Liver (tissue), 9 donors: Measurements from ENCODE around the gene DTNA. TPM values are rescaled to one million over a fixed set of nuclear protein-coding genes. Genes with fewer than 3 reads are reported as not detected.

Experiments
- DNase-seq: peaks from one replicate; pipeline ENCODE4 v3.0.0-alpha.2; 2017; ENCODE audit warnings: low spot score
- H3K27ac ChIP-seq, 2 donors: one replicate each; pipeline ENCODE4 v1.7.0; 2013; ENCODE audit warnings: inconsistent platforms in 2 of 2, low read length in 2 of 2, control low read depth in 1 of 2, low read depth in 1 of 2, mild to moderate bottlenecking in 1 of 2
- H3K27me3 ChIP-seq, 4 donors: one replicate each; pipeline versions ENCODE4 v1.6.1 to v1.7.0; 2013; ENCODE audit warnings: low read length in 3 of 4, inconsistent platforms in 1 of 4, mild to moderate bottlenecking in 1 of 4, moderate library complexity in 1 of 4; ENCODE audit not compliant: control insufficient read depth in 4 of 4, insufficient read depth in 4 of 4
- H3K36me3 ChIP-seq, 4 donors: one replicate each; pipeline versions ENCODE4 v1.6.1 to v1.7.0; 2013; ENCODE audit warnings: low read length in 3 of 4, mild to moderate bottlenecking in 3 of 4, low read depth in 1 of 4, moderate library complexity in 1 of 4; ENCODE audit not compliant: control insufficient read depth in 4 of 4, insufficient read depth in 3 of 4
- H3K4me1 ChIP-seq, 4 donors: one replicate each; pipeline versions ENCODE4 v1.6.1 to v1.7.0; 2013; ENCODE audit warnings: low read length in 3 of 4, mild to moderate bottlenecking in 3 of 4, moderate library complexity in 1 of 4; ENCODE audit not compliant: control insufficient read depth in 4 of 4, insufficient read depth in 4 of 4
- H3K4me3 ChIP-seq, 3 donors: one replicate each; pipeline versions ENCODE4 v1.6.1 to v1.7.0; 2013; ENCODE audit warnings: low read length in 3 of 3, control low read depth in 1 of 3, low read depth in 1 of 3, mild to moderate bottlenecking in 1 of 3
- H3K9ac ChIP-seq, 2 donors: one replicate each; pipeline ENCODE4 v1.7.0; 2013; ENCODE audit warnings: low read length in 2 of 2, mild to moderate bottlenecking in 2 of 2, moderate library complexity in 2 of 2, control low read depth in 1 of 2, low read depth in 1 of 2
- H3K9me3 ChIP-seq, 4 donors: one replicate each; pipeline versions ENCODE4 v1.6.1 to v1.7.0; 2013; ENCODE audit warnings: low read length in 3 of 4; ENCODE audit not compliant: control insufficient read depth in 4 of 4
- EGR1 ChIP-seq, 2 donors: IDR thresholded peaks; 2 replicates each; pipeline ENCODE4 v1.6.1; 2016 to 2018; ENCODE audit warnings: antibody characterized with exemption in 2 of 2, low read depth in 2 of 2
- FOXA2 ChIP-seq: IDR thresholded peaks from 2 replicates; pipeline ENCODE4 v1.6.1; 2016; ENCODE audit warnings: antibody characterized with exemption
- GABPA ChIP-seq, 2 donors: IDR thresholded peaks in 1 of 2; conservative IDR thresholded peaks in 1 of 2; 2 replicates each; pipeline ENCODE4 v1.6.1; 2016; ENCODE audit warnings: antibody characterized with exemption in 2 of 2, mild to moderate bottlenecking in 1 of 2, moderate library complexity in 1 of 2
- HNF4A ChIP-seq, 2 donors: conservative IDR thresholded peaks; 2 replicates each; pipeline ENCODE4 v1.6.1; 2016; ENCODE audit warnings: antibody characterized with exemption in 2 of 2, mild to moderate bottlenecking in 2 of 2
- HNF4G ChIP-seq: IDR thresholded peaks from 2 replicates; pipeline ENCODE4 v1.6.1; 2016; ENCODE audit warnings: antibody characterized with exemption
- JUND ChIP-seq, 2 donors: IDR thresholded peaks; 2 replicates each; pipeline ENCODE4 v1.6.1; 2016; ENCODE audit warnings: antibody characterized with exemption in 2 of 2
- RXRA ChIP-seq, 2 donors: IDR thresholded peaks; 2 replicates each; pipeline ENCODE4 v1.6.1; 2017 to 2018; ENCODE audit warnings: antibody characterized with exemption in 2 of 2, mild to moderate bottlenecking in 1 of 2
- SP1 ChIP-seq: IDR thresholded peaks from 2 replicates; pipeline ENCODE4 v1.6.1; 2018; ENCODE audit warnings: antibody characterized with exemption, mild to moderate bottlenecking
- TAF1 ChIP-seq: conservative IDR thresholded peaks from 2 replicates; pipeline ENCODE4 v1.6.1; 2016; ENCODE audit warnings: antibody characterized with exemption, mild to moderate bottlenecking
- WGBS: extraction: QIAGEN DNeasy Blood & Tissue Kit; methylation state at CpG from one replicate; pipeline ENCODE4 v1.1.7; 2013; 5-methylcytosine and 5-hydroxymethylcytosine counted together
- polyA plus RNA-seq, 2 donors: library from polyadenylated mRNA; stranded (reverse) in 1 of 2; unstranded in 1 of 2; fragments of 200-250 nt in 1 of 2; fragments of >200 nt in 1 of 2; fragmentation: Nextera tagmentation in 1 of 2; extraction: Ambion mirVana in 1 of 2; gene quantifications; one replicate each; pipeline versions ENCODE4 v1.2.1 to v1.2.3, GENCODE V29; 2013 to 2015
- total RNA-seq, 2 donors: library from RNA; depleted of rRNA; stranded (reverse); fragments of >200 nt; gene quantifications; one replicate each; pipeline ENCODE4 v1.2.3, GENCODE V29; 2014
- TF ChIP-seq, protein P1 (sequence below): IDR thresholded peaks from 2 replicates; pipeline ENCODE4 v1.6.1; 2016; ENCODE audit warnings: antibody characterized with exemption
- TF ChIP-seq, protein P2 (sequence below): IDR thresholded peaks from 2 replicates; pipeline ENCODE4 v1.6.1; 2016; ENCODE audit warnings: antibody characterized with exemption
- TF ChIP-seq, protein P3 (sequence below): IDR thresholded peaks from 2 replicates; pipeline ENCODE4 v1.6.1; 2016; ENCODE audit warnings: antibody characterized with exemption
- TF ChIP-seq, protein P4 (sequence below): fragments of 150-350 bp; IDR thresholded peaks from 2 replicates; pipeline ENCODE4 v1.5.1; 2017; ENCODE audit warnings: improper control_type of control experiment, low read depth, low read length; ENCODE audit not compliant: missing input control
- TF ChIP-seq, protein P5 (sequence below): IDR thresholded peaks from 2 replicates; pipeline ENCODE4 v1.6.1; 2016; ENCODE audit warnings: antibody characterized with exemption, mild to moderate bottlenecking
- donor health status: healthy.
- donor health status: healthy.
- donor health status: healthy.
- donor health status: healthy.
- donor health status: healthy.

Gene DTNA
- total and polyA plus RNA-seq, 4 donors = 0.33 to 3.2 (median 1.4) TPM

DNA sequence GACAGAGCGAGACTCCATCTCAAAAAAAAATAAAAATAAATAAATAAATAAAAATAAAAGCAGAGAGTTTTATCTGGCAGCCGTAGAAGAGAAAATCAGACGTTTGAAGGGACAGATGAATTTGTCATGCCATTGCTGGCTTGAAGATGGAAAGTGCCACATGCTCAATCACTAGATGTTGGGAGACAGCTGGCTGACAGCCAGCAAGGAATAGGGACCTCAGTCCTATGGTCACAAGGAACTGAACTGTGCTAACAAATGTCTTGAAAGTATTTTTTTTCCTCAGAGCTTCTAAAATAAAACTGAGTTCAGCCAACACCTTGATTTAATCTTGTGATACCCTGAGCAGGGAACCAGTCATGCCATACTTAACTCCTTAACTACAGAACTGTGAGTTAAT is 65.4 kb downstream of the DTNA start:
- DNase-seq = no peak
- Histone ChIP-seq H3K9ac (no peak overlapping the region), H3K27me3 (no peaks in the 10 kb centered on the region), H3K27ac (no peak overlapping the region), H3K4me3 (no peak overlapping the region), H3K36me3 (no peaks in the 10 kb centered on the region), H3K4me1 (no peaks in the 10 kb centered on the region), H3K9me3 (no peaks in the 10 kb centered on the region)
- TF ChIP-seq RXRA (IDR thresholded peaks at IDR 0.05) = no peak
- TF ChIP-seq JUND (IDR thresholded peaks at IDR 0.05) = no peak
- TF ChIP-seq, protein P1, sequence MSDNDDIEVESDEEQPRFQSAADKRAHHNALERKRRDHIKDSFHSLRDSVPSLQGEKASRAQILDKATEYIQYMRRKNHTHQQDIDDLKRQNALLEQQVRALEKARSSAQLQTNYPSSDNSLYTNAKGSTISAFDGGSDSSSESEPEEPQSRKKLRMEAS = no peak
- TF ChIP-seq SP1 = no peak
- TF ChIP-seq, protein P2, sequence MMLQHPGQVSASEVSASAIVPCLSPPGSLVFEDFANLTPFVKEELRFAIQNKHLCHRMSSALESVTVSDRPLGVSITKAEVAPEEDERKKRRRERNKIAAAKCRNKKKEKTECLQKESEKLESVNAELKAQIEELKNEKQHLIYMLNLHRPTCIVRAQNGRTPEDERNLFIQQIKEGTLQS = no peak
- TF ChIP-seq, protein P3, sequence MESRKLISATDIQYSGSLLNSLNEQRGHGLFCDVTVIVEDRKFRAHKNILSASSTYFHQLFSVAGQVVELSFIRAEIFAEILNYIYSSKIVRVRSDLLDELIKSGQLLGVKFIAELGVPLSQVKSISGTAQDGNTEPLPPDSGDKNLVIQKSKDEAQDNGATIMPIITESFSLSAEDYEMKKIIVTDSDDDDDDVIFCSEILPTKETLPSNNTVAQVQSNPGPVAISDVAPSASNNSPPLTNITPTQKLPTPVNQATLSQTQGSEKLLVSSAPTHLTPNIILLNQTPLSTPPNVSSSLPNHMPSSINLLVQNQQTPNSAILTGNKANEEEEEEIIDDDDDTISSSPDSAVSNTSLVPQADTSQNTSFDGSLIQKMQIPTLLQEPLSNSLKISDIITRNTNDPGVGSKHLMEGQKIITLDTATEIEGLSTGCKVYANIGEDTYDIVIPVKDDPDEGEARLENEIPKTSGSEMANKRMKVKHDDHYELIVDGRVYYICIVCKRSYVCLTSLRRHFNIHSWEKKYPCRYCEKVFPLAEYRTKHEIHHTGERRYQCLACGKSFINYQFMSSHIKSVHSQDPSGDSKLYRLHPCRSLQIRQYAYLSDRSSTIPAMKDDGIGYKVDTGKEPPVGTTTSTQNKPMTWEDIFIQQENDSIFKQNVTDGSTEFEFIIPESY = no peak
- TF ChIP-seq, protein P4, sequence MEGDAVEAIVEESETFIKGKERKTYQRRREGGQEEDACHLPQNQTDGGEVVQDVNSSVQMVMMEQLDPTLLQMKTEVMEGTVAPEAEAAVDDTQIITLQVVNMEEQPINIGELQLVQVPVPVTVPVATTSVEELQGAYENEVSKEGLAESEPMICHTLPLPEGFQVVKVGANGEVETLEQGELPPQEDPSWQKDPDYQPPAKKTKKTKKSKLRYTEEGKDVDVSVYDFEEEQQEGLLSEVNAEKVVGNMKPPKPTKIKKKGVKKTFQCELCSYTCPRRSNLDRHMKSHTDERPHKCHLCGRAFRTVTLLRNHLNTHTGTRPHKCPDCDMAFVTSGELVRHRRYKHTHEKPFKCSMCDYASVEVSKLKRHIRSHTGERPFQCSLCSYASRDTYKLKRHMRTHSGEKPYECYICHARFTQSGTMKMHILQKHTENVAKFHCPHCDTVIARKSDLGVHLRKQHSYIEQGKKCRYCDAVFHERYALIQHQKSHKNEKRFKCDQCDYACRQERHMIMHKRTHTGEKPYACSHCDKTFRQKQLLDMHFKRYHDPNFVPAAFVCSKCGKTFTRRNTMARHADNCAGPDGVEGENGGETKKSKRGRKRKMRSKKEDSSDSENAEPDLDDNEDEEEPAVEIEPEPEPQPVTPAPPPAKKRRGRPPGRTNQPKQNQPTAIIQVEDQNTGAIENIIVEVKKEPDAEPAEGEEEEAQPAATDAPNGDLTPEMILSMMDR = no peak
- no peak for TF ChIP-seq HNF4G
- no peak for TF ChIP-seq HNF4A (conservative IDR thresholded peaks at IDR 0.05)
- TF ChIP-seq FOXA2 = no peak
- no peak for TF ChIP-seq GABPA (IDR thresholded peaks at IDR 0.05 in 1 of 2, conservative IDR thresholded peaks at IDR 0.05 in 1 of 2)
- no peak for TF ChIP-seq EGR1 (IDR thresholded peaks at IDR 0.05; ENCODE audit: low read depth in 2 of 2)
- no peak for TF ChIP-seq TAF1
- TF ChIP-seq, protein P5, sequence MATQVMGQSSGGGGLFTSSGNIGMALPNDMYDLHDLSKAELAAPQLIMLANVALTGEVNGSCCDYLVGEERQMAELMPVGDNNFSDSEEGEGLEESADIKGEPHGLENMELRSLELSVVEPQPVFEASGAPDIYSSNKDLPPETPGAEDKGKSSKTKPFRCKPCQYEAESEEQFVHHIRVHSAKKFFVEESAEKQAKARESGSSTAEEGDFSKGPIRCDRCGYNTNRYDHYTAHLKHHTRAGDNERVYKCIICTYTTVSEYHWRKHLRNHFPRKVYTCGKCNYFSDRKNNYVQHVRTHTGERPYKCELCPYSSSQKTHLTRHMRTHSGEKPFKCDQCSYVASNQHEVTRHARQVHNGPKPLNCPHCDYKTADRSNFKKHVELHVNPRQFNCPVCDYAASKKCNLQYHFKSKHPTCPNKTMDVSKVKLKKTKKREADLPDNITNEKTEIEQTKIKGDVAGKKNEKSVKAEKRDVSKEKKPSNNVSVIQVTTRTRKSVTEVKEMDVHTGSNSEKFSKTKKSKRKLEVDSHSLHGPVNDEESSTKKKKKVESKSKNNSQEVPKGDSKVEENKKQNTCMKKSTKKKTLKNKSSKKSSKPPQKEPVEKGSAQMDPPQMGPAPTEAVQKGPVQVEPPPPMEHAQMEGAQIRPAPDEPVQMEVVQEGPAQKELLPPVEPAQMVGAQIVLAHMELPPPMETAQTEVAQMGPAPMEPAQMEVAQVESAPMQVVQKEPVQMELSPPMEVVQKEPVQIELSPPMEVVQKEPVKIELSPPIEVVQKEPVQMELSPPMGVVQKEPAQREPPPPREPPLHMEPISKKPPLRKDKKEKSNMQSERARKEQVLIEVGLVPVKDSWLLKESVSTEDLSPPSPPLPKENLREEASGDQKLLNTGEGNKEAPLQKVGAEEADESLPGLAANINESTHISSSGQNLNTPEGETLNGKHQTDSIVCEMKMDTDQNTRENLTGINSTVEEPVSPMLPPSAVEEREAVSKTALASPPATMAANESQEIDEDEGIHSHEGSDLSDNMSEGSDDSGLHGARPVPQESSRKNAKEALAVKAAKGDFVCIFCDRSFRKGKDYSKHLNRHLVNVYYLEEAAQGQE = no peak
- WGBS = 86% methylated on average over 3 of the region's 3 CpGs

DNA sequence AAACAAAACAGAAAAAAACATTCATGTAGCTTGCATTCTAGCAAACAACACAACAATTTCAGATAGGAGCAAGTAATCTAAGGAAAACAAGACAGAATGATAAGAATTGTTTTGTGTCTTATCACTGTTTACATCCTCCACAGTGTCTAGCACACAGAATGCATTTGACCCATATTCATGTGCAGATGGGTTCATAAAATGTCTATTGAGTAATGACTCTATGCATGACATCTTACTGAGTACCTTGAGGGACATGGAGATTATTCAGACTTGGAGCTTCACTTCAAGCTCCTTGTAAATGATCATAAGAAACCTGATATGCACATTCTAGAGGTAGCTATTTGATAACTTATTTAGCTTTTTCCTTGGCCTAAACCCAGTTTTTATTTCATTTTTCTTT is 69.0 kb downstream of the DTNA start:
- Histone ChIP-seq H3K9ac (no peak overlapping the region), H3K36me3 (no peaks in the 10 kb centered on the region), H3K4me3 (no peak overlapping the region), H3K4me1 (no peaks in the 10 kb centered on the region), H3K27ac (no peak overlapping the region), H3K27me3 (no peaks in the 10 kb centered on the region), H3K9me3 (no peaks in the 10 kb centered on the region)
- TF ChIP-seq, protein P1 = no peak
- TF ChIP-seq, protein P4 = no peak
- TF ChIP-seq GABPA (IDR thresholded peaks at IDR 0.05 in 1 of 2, conservative IDR thresholded peaks at IDR 0.05 in 1 of 2) = no peak
- TF ChIP-seq TAF1 = no peak
- TF ChIP-seq JUND (IDR thresholded peaks at IDR 0.05) = no peak
- no peak for DNase-seq
